ENCODE data around the gene SH3GL1. TPM values are rescaled to one million over a fixed set of nuclear protein-coding genes. Genes with fewer than 3 reads are reported as not detected.

SH3GL1 gene
- total and polyA plus RNA-seq, 9 of the 15 experiments (the other 6 are each of a cell fraction or from before 2014, with no cell fraction given), result 1.7 to 75.3 (median 25.7) TPM

GRCh38 chr19:4334929-4335570 is 65.3 kb downstream of the SH3GL1 start:
- no peaks in the 10 kb centered on the region for H3K27me3 ChIP-seq (ENCODE audit: control insufficient read depth in 2 of 2, insufficient read depth in 2 of 2, low read length in 2 of 2)
- H4K20me1 ChIP-seq (replicated peaks; ENCODE audit: control insufficient read depth, insufficient read depth, low read length), result no peaks in the 10 kb centered on the region
- no peak overlapping the region for H3K4me3 ChIP-seq
- no peak for ATAC-seq
- DNase-seq (ENCODE audit: extremely low read depth in 1 of 4, low spot score in 3 of 4), result no peak
- H3K9ac ChIP-seq (ENCODE audit: insufficient read depth in 1 of 2, low read depth in 2 of 2, low read length in 2 of 2), result no peak overlapping the region
- 48% methylated on average over 7 of the region's 7 CpGs for WGBS (ENCODE audit: insufficient coverage, low coverage, missing lambda C conversion rate)
- no TSS peak for BruUV-seq (replicated peaks)
- ChIA-PET POLR2A (interaction anchor here (0.6 kb wide), 1 partner anchor 46 kb away, joined by 3 read pairs; no protein-coding TSS in a partner anchor), CTCF (ENCODE audit: low intra/inter-chr PET ratio) (no interaction called here)
- intact Hi-C loops (cut with micrococcal nuclease), result no loop called here
- in situ Hi-C loops (cut with MboI), result no loop called here
- no peak overlapping the region for H3K27ac ChIP-seq (ENCODE audit: extremely low read depth, low read depth, low read length)
- no peaks in the 10 kb centered on the region for H3K9me3 ChIP-seq (replicated peaks; ENCODE audit: control insufficient read depth, insufficient read depth, low read depth, low read length)
- peaks cover under 1% of the 10 kb centered on the region for H3K36me3 ChIP-seq (ENCODE audit: control insufficient read depth, insufficient read depth, low read length)
- H3K9me1 ChIP-seq (ENCODE audit: control insufficient read depth, insufficient read depth, low read length), result no peaks in the 10 kb centered on the region
- peaks cover 5 to 15% of the 10 kb centered on the region in 2 experiments; a peak in 3 of 5 replicates for H3K4me1 ChIP-seq (replicated peaks in 1 of 2; ENCODE audit: control insufficient read depth in 2 of 2, insufficient read depth in 2 of 2, low read length in 2 of 2)
- no peak overlapping the region for H3K4me2 ChIP-seq (ENCODE audit: insufficient read depth, low read length)
- H3K79me2 ChIP-seq (ENCODE audit: control insufficient read depth, insufficient read depth, low read length), result no peaks in the 10 kb centered on the region
- no peak overlapping the region for H2AFZ ChIP-seq (ENCODE audit: low read depth, low read length)
- FAIRE-seq, result no peak
- TF ChIP-seq ARHGAP35 (IDR thresholded peaks at IDR 0.05; ENCODE audit: partially characterized antibody) (peak; percentile 58), MEIS2 (IDR thresholded peaks at IDR 0.05; ENCODE audit: partially characterized antibody) (peak; percentile 5), MIER1 (IDR thresholded peaks at IDR 0.05; ENCODE audit: low read depth) (peak; percentile 43; the same call in 1 of the 2 replicates), SUPT5H (IDR thresholded peaks at IDR 0.05) (peak; percentile 59), ZNF263 (CRISPR knock-in tag; IDR thresholded peaks at IDR 0.05; ENCODE audit: borderline replicate concordance) (peak; percentile 75), CC2D1A (IDR thresholded peaks at IDR 0.05) (peak; percentile 27; the same call in 1 of the 2 replicates), SMARCA5 (IDR thresholded peaks at IDR 0.05) (0 out of 2 replicates have a peak, but pooled peaks have one; percentile 26), KDM1A (IDR thresholded peaks at IDR 0.05) (peak; percentile 84 to 88), NFATC3 (IDR thresholded peaks at IDR 0.05) (no peak), CTBP1 (IDR thresholded peaks at IDR 0.05; ENCODE audit: borderline replicate concordance) (peak; percentile 57; the same call in 1 of the 2 replicates), PKNOX1 (IDR thresholded peaks at IDR 0.05) (peak; percentile 45; the same call in 1 of the 2 replicates), MBD1 (CRISPR knock-in tag; IDR thresholded peaks at IDR 0.05) (no peak), POLR2A (conservative IDR thresholded peaks at IDR 0.05) (peak; percentile 51; the same call in 1 of the 2 replicates), EHMT2 (IDR thresholded peaks at IDR 0.05) (peak; percentile 75), LARP7 (IDR thresholded peaks at IDR 0.05) (0 out of 2 replicates have a peak, but pooled peaks have one; percentile 64), EGR1 (conservative IDR thresholded peaks at IDR 0.05) (peak; percentile 95), POLR2B (IDR thresholded peaks at IDR 0.05; ENCODE audit: low read depth, partially characterized antibody) (peak; percentile 67), HLTF (IDR thresholded peaks at IDR 0.05) (0 out of 2 replicates have a peak, but pooled peaks have one; percentile 42), ZNF280B (CRISPR knock-in tag; IDR thresholded peaks at IDR 0.05) (no peak), HINFP (tag; conservative IDR thresholded peaks at IDR 0.05; ENCODE audit: low read depth) (no peak), TRIM24 (IDR thresholded peaks at IDR 0.05) (peak in 1 of 2 experiments; percentile 33; a peak in 1 of 4 replicates)

All from K562 (cell line).